GM23338 (cell line): ENCODE measurements around the gene MAST4. TPM values are rescaled to one million over a fixed set of nuclear protein-coding genes. Genes with fewer than 3 reads are reported as not detected.

Experiments
- ATAC-seq: fragments of 200-7000 bp; cut with Tn5 transposase; 3 replicates; pipeline ENCODE4 v1.9.1; 2020
- DNase-seq: peaks from one replicate; pipeline ENCODE4 v3.0.0-alpha.2; 2015; ENCODE audit warnings: low spot score
- H2AFZ ChIP-seq: fragments of 200-600 bp; sonication (generic); 2 replicates; pipeline ENCODE4 v1.8.0; 2016; ENCODE audit warnings: antibody characterized with exemption, mild to moderate bottlenecking, moderate library complexity
- H3F3A ChIP-seq: fragments of 200-600 bp; sonication (generic); replicated peaks from 2 replicates; pipeline ENCODE4 v1.8.0; 2017; ENCODE audit warnings: antibody characterized with exemption, mixed run types, low read depth
- H3K27ac ChIP-seq: fragments of 200-600 bp; sonication (generic); 2 replicates; pipeline ENCODE4 v1.6.1; 2016; ENCODE audit warnings: low read depth
- H3K27me3 ChIP-seq: fragments of 200-600 bp; sonication (generic); 2 replicates; pipeline ENCODE4 v1.8.0; 2016; ENCODE audit warnings: mild to moderate bottlenecking, mixed run types, moderate library complexity; ENCODE audit not compliant: insufficient read depth
- H3K36me3 ChIP-seq: fragments of 200-600 bp; sonication (generic); 2 replicates; pipeline ENCODE4 v1.8.0; 2016; ENCODE audit warnings: mild to moderate bottlenecking; ENCODE audit not compliant: insufficient read depth
- H3K4me1 ChIP-seq: fragments of 200-600 bp; sonication (generic); 2 replicates; pipeline ENCODE4 v1.8.0; 2016; ENCODE audit warnings: mild to moderate bottlenecking, moderate library complexity; ENCODE audit not compliant: insufficient read depth
- H3K4me2 ChIP-seq: fragments of 200-600 bp; sonication (generic); 2 replicates; pipeline ENCODE4 v1.7.1; 2017; ENCODE audit warnings: mixed run types
- H3K4me3 ChIP-seq: fragments of 200-600 bp; sonication (generic); 2 replicates; pipeline ENCODE4 v1.6.1; 2016; ENCODE audit warnings: mixed run types
- H3K79me2 ChIP-seq: fragments of 200-600 bp; sonication (generic); replicated peaks from 2 replicates; pipeline ENCODE4 v1.8.0; 2017; ENCODE audit warnings: mild to moderate bottlenecking; ENCODE audit not compliant: insufficient read depth
- H3K9me2 ChIP-seq: fragments of 200-600 bp; sonication (generic); 2 replicates; pipeline ENCODE4 v1.8.0; 2017; ENCODE audit not compliant: insufficient read depth
- H4K20me1 ChIP-seq: fragments of 200-600 bp; sonication (generic); replicated peaks from 2 replicates; pipeline ENCODE4 v1.8.0; 2017; ENCODE audit warnings: mild to moderate bottlenecking; ENCODE audit not compliant: insufficient read depth
- H3K27ac Mint-ChIP-seq: 2 replicates; pipeline ENCODE4 v1.8.0; 2020; ENCODE audit warnings: inconsistent platforms, mild to moderate bottlenecking, moderate library complexity, mixed read lengths
- H3K27me3 Mint-ChIP-seq: 3 replicates; pipeline ENCODE4 v1.8.0; 2022; ENCODE audit warnings: low read depth, mild to moderate bottlenecking, moderate library complexity, mixed read lengths, inconsistent platforms; ENCODE audit not compliant: insufficient read depth, poor library complexity
- H3K36me3 Mint-ChIP-seq: 3 replicates; pipeline ENCODE4 v1.8.0; 2021; ENCODE audit warnings: low read depth, mild to moderate bottlenecking, inconsistent platforms, moderate library complexity, mixed read lengths
- H3K4me1 Mint-ChIP-seq: 3 replicates; pipeline ENCODE4 v1.8.0; 2020; ENCODE audit warnings: mild to moderate bottlenecking, inconsistent platforms, mixed read lengths
- H3K4me3 Mint-ChIP-seq: 3 replicates; pipeline ENCODE4 v1.8.0; 2021; ENCODE audit warnings: moderate library complexity, mild to moderate bottlenecking, inconsistent platforms, mixed read lengths
- H3K9me3 Mint-ChIP-seq: 3 replicates; pipeline ENCODE4 v1.8.0; 2020; ENCODE audit warnings: moderate library complexity, mild to moderate bottlenecking, inconsistent platforms, mixed read lengths
- CREB1 ChIP-seq: fragments of 250-450 bp; sonication (Bioruptor Pico); IDR thresholded peaks from 2 replicates; pipeline ENCODE4 v1.5.0; 2020; ENCODE audit warnings: low read depth, mild to moderate bottlenecking, moderate library complexity
- CTCF ChIP-seq, 2 experiments: fragments of 200-600 bp in 1 of 2; sonication (generic) in 1 of 2; conservative IDR thresholded peaks; 2 replicates each; pipeline versions ENCODE4 v1.5.1 to v1.6.1; 2016 to 2017; ENCODE audit warnings: antibody characterized with exemption in 2 of 2, low read depth in 2 of 2, mild to moderate bottlenecking in 2 of 2, moderate library complexity in 1 of 2
- ETS1 ChIP-seq: IDR thresholded peaks from 2 replicates; pipeline ENCODE4 v1.6.1; 2016; ENCODE audit warnings: antibody characterized with exemption
- EZH2 ChIP-seq: fragments of 200-600 bp; sonication (generic); IDR thresholded peaks from one replicate; pipeline ENCODE4 v1.8.0; 2017; ENCODE audit warnings: antibody characterized with exemption, mild to moderate bottlenecking, low read depth; ENCODE audit not compliant: unreplicated experiment
- EZH2phosphoT487 ChIP-seq: fragments of 200-600 bp; sonication (generic); IDR thresholded peaks from one replicate; pipeline ENCODE4 v1.8.1; 2018; ENCODE audit warnings: antibody characterized with exemption; ENCODE audit not compliant: unreplicated experiment
- JUNB ChIP-seq: IDR thresholded peaks from one replicate; pipeline ENCODE4 v1.6.1; 2016; ENCODE audit warnings: antibody characterized with exemption; ENCODE audit not compliant: unreplicated experiment
- NANOG ChIP-seq: IDR thresholded peaks from 2 replicates; pipeline ENCODE4 v1.6.1; 2016; ENCODE audit warnings: antibody characterized with exemption, borderline replicate concordance
- POLR2AphosphoS5 ChIP-seq: IDR thresholded peaks from 2 replicates; pipeline ENCODE4 v1.6.1; 2016; ENCODE audit warnings: antibody characterized with exemption, low read depth
- REST ChIP-seq: IDR thresholded peaks from one replicate; pipeline ENCODE4 v1.6.1; 2018; ENCODE audit warnings: antibody characterized with exemption; ENCODE audit not compliant: unreplicated experiment
- STAT1 ChIP-seq: IDR thresholded peaks from one replicate; pipeline ENCODE4 v1.6.1; 2016; ENCODE audit warnings: antibody characterized with exemption; ENCODE audit not compliant: unreplicated experiment
- ZNF114 ChIP-seq: fragments of 250-450 bp; sonication (Bioruptor Pico); IDR thresholded peaks from 2 replicates; pipeline ENCODE4 v1.5.0; 2020; ENCODE audit warnings: mild to moderate bottlenecking, moderate library complexity
- ZNF331 ChIP-seq: fragments of 250-450 bp; sonication (Bioruptor Pico); IDR thresholded peaks from 2 replicates; pipeline ENCODE4 v1.5.0; 2020; ENCODE audit warnings: low read depth, mild to moderate bottlenecking, moderate library complexity
- ZNF462 ChIP-seq: fragments of 250-450 bp; sonication (Bioruptor Pico); IDR thresholded peaks from 2 replicates; pipeline ENCODE4 v1.5.0; 2020; ENCODE audit warnings: mild to moderate bottlenecking, moderate library complexity
- polyA plus RNA-seq: library from polyadenylated mRNA; unstranded; fragments of >200 nt; fragmentation: Nextera tagmentation; extraction: Ambion mirVana; gene quantifications from 2 replicates; pipeline ENCODE4 v1.2.1, GENCODE V29; 2016
- total RNA-seq: library from RNA; depleted of rRNA; stranded (reverse); fragments of >200 nt; shearing (Covaris generic); gene quantifications from 2 replicates; pipeline ENCODE4 v1.2.3, GENCODE V29; 2014

Gene MAST4
- total and polyA plus RNA-seq, 2 experiments from 2014 or later = 3.6 to 8.5 TPM

GRCh38 chr5:66959653-66960052 is 363.5 kb downstream of the MAST4 start:
- ATAC-seq = no peak
- Histone ChIP-seq H3K4me1 (peaks cover 38% of the 10 kb centered on the region), H3K4me3 (no peak overlapping the region; the same call in 1 of the 2 replicates), H3K36me3 (no peaks in the 10 kb centered on the region), H3K9me2 (no peaks in the 10 kb centered on the region), H3K79me2 (no peaks in the 10 kb centered on the region), H3K27me3 (no peaks in the 10 kb centered on the region), H3K4me2 (peak overlapping the region; percentile 70), H3F3A (no peaks in the 10 kb centered on the region), H2AFZ (no peak overlapping the region), H4K20me1 (no peaks in the 10 kb centered on the region), H3K27ac (no peak overlapping the region)
- Mint-ChIP-seq H3K36me3 (no peaks in the 10 kb centered on the region), H3K9me3 (no peaks in the 10 kb centered on the region), H3K4me1 (peaks cover 41% of the 10 kb centered on the region), H3K4me3 (peak overlapping the region; percentile 57; the same call in 2 of the 3 replicates), H3K27ac (peak overlapping the region; percentile 43; the same call in 1 of the 2 replicates), H3K27me3 (peaks cover 6% of the 10 kb centered on the region)
- no peak for DNase-seq
- TF ChIP-seq ETS1 = no peak
- no peak for TF ChIP-seq STAT1
- no peak for TF ChIP-seq CREB1 (CRISPR knock-in tag)
- no peak for TF ChIP-seq ZNF114 (CRISPR knock-in tag)
- TF ChIP-seq REST = no peak
- no peak for TF ChIP-seq CTCF (conservative IDR thresholded peaks at IDR 0.05; ENCODE audit: low read depth in 2 of 2)
- TF ChIP-seq ZNF331 (CRISPR knock-in tag) = no peak
- TF ChIP-seq NANOG = no peak
- TF ChIP-seq EZH2phosphoT487 = no peak
- no peak for TF ChIP-seq POLR2AphosphoS5
- no peak for TF ChIP-seq EZH2
- TF ChIP-seq JUNB = no peak
- no peak for TF ChIP-seq ZNF462 (CRISPR knock-in tag)
